CD4-positive, CD25-positive, alpha-beta regulatory T cell (primary cell): Measurements from ENCODE around the gene SLC2A4RG. TPM values are rescaled to one million over a fixed set of nuclear protein-coding genes. Genes with fewer than 3 reads are reported as not detected.
A peak's percentile ranks its signal among the peaks of the same experiment; 100 is the strongest.

Experiments used
- ATAC-seq, 2 donors: fragments of 150-1000 bp; cut with Tn5 transposase; one replicate each; pipeline ENCODE4 v1.10.0; 2021; ENCODE audit warnings: low read depth in 2 of 2, moderate number of reproducible peaks in 2 of 2, moderate library complexity in 1 of 2
- DNase-seq, 3 donors: peaks; one replicate each; pipeline versions ENCODE4 v3.0.0 to v3.0.0-alpha.2; 2012 to 2022; ENCODE audit warnings: mixed read lengths in 1 of 3
- H3K27ac ChIP-seq: one replicate; pipeline ENCODE4 v1.7.0; 2013; ENCODE audit warnings: mild to moderate bottlenecking, low read length; ENCODE audit not compliant: insufficient read depth, poor library complexity, severe bottlenecking
- H3K27me3 ChIP-seq: one replicate; pipeline ENCODE4 v1.7.0; 2013; ENCODE audit warnings: low read length; ENCODE audit not compliant: control insufficient read depth, insufficient read depth
- H3K36me3 ChIP-seq: one replicate; pipeline ENCODE4 v1.7.0; 2013; ENCODE audit warnings: mild to moderate bottlenecking, low read length, moderate library complexity; ENCODE audit not compliant: control insufficient read depth, insufficient read depth
- H3K4me1 ChIP-seq: 2 replicates; pipeline ENCODE4 v1.7.0; 2013; ENCODE audit warnings: mild to moderate bottlenecking, low read length; ENCODE audit not compliant: insufficient read depth, control insufficient read depth, poor library complexity, severe bottlenecking
- H3K4me3 ChIP-seq: one replicate; pipeline ENCODE4 v1.7.0; 2013; ENCODE audit warnings: low read depth, mild to moderate bottlenecking, low read length, moderate library complexity
- H3K9me3 ChIP-seq, 2 experiments: 1 replicate in 1 of 2; 2 replicates in 1 of 2; pipeline ENCODE4 v1.7.0; 2013; ENCODE audit warnings: low read length in 2 of 2, mild to moderate bottlenecking in 1 of 2, moderate library complexity in 1 of 2; ENCODE audit not compliant: control insufficient read depth in 2 of 2
- H3K27ac Mint-ChIP-seq, 3 donors: one replicate each; pipeline ENCODE4 v1.8.0; 2020 to 2022; ENCODE audit warnings: mild to moderate bottlenecking in 3 of 3, mixed read lengths in 3 of 3, moderate library complexity in 2 of 3
- H3K27me3 Mint-ChIP-seq: one replicate; pipeline ENCODE4 v1.8.0; 2022; ENCODE audit warnings: mild to moderate bottlenecking, mixed read lengths
- H3K36me3 Mint-ChIP-seq: one replicate; pipeline ENCODE4 v1.8.0; 2020; ENCODE audit warnings: mixed read lengths
- H3K4me1 Mint-ChIP-seq, 4 donors: one replicate each; pipeline ENCODE4 v1.8.0; 2020 to 2022; ENCODE audit warnings: mixed read lengths in 4 of 4, mild to moderate bottlenecking in 1 of 4
- H3K4me3 Mint-ChIP-seq, 4 donors: one replicate each; pipeline ENCODE4 v1.8.0; 2020 to 2022; ENCODE audit warnings: mild to moderate bottlenecking in 4 of 4, mixed read lengths in 4 of 4, moderate library complexity in 3 of 4
- H3K9me3 Mint-ChIP-seq, 7 donors: one replicate each; pipeline ENCODE4 v1.8.0; 2020 to 2022; ENCODE audit warnings: mixed read lengths in 7 of 7, mild to moderate bottlenecking in 3 of 7, moderate library complexity in 2 of 7
- polyA plus RNA-seq, 4 donors: library from polyadenylated mRNA; unstranded; fragments of 300-500 nt; fragmentation: Illumina TruSeq; gene quantifications; one replicate each; pipeline ENCODE4 v1.2.3, GENCODE V29; 2021
- total RNA-seq: library from RNA; stranded (reverse); gene quantifications from one replicate; pipeline ENCODE4 v1.2.3, GENCODE V29; 2022

Gene SLC2A4RG
- total and polyA plus RNA-seq, 5 donors from 2014 or later = 2.9 to 110 (median 4.8) TPM

DNA sequence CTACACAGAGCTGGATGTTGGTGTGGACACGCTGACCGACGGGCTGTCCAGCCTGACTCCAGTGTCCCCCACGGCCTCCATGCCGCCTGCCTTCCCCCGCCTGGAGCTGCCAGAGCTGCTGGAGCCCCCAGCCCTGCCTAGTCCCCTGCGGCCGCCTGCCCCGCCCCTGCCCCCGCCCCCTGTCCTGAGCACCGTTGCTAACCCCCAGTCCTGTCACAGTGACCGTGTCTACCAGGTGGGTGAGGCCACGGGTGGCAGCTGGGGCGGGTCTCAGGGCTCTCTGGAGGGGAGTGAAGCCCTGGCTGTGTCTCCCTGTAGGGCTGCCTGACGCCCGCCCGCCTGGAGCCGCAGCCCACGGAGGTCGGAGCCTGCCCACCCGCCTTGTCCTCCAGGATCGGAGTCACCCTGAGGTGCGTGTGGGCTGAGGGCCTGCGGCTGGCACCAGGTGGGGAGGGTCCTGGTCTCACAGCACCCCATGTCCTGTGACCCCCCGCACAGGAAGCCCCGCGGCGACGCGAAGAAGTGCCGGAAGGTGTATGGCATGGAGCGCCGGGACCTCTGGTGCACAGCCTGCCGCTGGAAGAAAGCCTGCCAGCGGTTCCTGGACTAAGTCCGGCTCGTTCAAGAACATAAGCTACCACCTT, 2.9 kb downstream of the SLC2A4RG start:
- peaks cover 31% of the 10 kb centered on the region for H3K4me1 ChIP-seq
- no peak overlapping the region for H3K27ac ChIP-seq
- Mint-ChIP-seq H3K4me3 (no peak overlapping the region), H3K9me3 (no peaks in the 10 kb centered on the region), H3K36me3 (no peaks in the 10 kb centered on the region), H3K27ac (no peak overlapping the region), H3K4me1 (peaks cover 0 to 4% (median 0%) of the 10 kb centered on the region in 4 donors), H3K27me3 (no peaks in the 10 kb centered on the region)
- no peaks in the 10 kb centered on the region for H3K27me3 ChIP-seq
- no peak overlapping the region for H3K4me3 ChIP-seq
- ATAC-seq (no peak), DNase-seq (no peak)
- no peaks in the 10 kb centered on the region for H3K36me3 ChIP-seq
- no peaks in the 10 kb centered on the region for H3K9me3 ChIP-seq

DNA sequence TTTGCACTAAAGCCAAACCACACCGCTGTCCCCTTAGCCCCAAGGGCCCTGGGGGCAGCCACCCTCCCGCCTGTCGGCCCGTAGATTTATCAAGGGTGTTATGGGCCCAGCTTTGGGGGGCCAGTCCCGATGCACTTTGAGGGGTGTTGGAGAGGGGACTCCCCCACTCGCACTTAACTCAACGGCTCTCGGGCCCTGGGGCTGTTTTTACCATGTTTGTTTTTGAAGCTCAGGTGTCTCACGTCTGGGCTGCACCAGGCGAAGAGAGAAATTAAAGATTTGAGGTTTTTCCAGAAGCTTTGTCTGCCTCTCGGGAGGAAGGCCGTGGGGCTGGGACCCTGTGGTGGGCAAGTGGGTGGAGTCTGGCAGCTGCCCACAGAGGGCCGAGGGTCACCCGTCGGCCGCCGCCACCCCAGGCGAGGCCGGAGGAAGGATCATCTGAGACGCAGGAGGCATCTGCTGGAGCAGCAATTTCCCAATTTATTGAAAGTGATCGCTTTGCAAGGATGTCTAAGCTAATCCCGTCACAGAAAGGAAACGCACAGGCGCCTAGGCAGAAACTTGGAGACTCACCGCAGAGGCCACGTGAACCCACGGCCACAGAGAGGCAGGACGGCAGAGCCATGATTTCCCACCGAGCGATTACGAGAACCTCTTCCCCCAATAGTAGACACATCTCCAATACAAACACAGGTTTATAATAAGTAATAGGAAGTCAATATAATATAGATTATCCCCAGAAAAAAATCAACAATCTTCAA, 3.8 kb downstream of the SLC2A4RG start:
- Histone ChIP-seq H3K27ac (no peak overlapping the region), H3K9me3 (no peaks in the 10 kb centered on the region), H3K36me3 (no peaks in the 10 kb centered on the region), H3K27me3 (no peaks in the 10 kb centered on the region), H3K4me1 (peaks cover 26% of the 10 kb centered on the region), H3K4me3 (no peak overlapping the region)
- Mint-ChIP-seq H3K27me3 (no peaks in the 10 kb centered on the region), H3K4me3 (peak overlapping the region; percentile 9 to 82 (median 60)), H3K9me3 (no peaks in the 10 kb centered on the region), H3K4me1 (peaks cover 0 to 6% (median 0%) of the 10 kb centered on the region in 4 donors), H3K36me3 (no peaks in the 10 kb centered on the region), H3K27ac (no peak overlapping the region)
- ATAC-seq (no peak), DNase-seq (no peak)

DNA sequence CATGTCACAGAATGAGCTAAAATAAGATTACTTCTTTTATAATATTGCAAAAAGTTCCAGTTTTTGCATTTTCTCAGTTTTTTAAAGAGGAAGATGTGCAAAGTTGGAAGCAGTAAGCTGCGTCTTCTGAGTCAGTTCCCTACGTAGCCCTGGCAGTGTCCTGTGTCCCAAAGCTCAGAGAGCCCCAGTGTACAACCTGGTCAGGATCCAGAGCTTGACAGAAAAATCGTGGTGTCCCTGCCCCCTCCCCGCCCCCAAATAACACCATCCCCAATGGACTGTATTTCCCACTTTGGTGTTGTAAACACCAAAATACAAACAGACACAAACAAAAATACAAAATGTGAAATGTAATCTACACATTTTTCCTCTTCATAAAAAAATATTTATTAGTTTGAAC, 4.6 kb downstream of the SLC2A4RG start:
- Histone ChIP-seq H3K36me3 (no peaks in the 10 kb centered on the region), H3K4me1 (peaks cover 19% of the 10 kb centered on the region), H3K4me3 (no peak overlapping the region), H3K27ac (no peak overlapping the region), H3K9me3 (no peaks in the 10 kb centered on the region), H3K27me3 (no peaks in the 10 kb centered on the region)
- no peaks in the 10 kb centered on the region for H3K27me3 Mint-ChIP-seq
- no peaks in the 10 kb centered on the region for H3K9me3 Mint-ChIP-seq
- H3K4me3 Mint-ChIP-seq = peak overlapping the region in 2 of 4 donors; percentile 73 to 82
- no peak for DNase-seq
- peaks cover 0 to 12% (median 0%) of the 10 kb centered on the region in 4 donors for H3K4me1 Mint-ChIP-seq
- no peak overlapping the region for H3K27ac Mint-ChIP-seq
- H3K36me3 Mint-ChIP-seq = no peaks in the 10 kb centered on the region
- no peak for ATAC-seq

DNA sequence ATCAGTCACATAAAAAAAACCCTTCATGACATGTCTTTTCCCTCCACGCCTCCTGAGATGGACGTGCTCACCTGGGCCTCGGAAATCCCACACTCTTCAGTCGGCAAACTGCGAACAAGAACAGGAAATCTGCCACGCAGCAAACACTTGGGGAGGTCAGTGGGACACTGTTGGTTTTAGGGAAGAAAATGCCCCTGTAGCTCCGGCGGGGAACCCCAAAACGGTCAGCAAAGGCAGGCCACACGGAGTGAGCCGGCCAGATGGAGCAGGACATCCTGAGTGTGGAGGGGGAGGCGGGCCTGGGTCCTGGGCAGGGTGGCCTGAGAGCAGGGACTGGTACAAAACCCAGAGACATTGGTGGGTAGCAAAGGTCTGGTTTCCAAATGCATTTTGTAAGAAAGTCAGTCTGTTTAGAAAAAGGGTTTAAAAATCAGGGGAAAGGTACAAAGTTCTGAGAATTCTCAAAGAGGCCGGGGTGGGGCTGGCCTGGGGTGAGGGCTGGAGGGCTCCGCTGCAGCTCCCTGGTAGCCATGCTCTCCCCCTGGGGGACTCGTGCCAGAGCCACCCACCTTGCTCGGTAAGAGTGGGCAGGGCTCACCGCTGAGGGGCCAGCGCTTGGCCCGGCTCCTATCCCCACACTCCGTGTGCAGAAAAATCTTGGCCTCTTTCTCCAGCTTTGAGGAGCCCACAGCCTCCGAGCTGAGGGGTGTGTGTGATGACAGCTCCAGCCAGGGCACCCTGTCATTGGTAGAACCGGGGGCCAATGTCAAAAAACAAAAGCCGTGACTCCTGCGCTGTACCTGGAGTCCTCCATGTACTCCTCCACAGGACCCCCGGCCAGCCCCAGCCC, 5.2 kb downstream of the SLC2A4RG start:
- DNase-seq = no peak
- Mint-ChIP-seq H3K36me3 (no peaks in the 10 kb centered on the region), H3K27ac (no peak overlapping the region), H3K9me3 (no peaks in the 10 kb centered on the region), H3K4me1 (peaks cover 0 to 15% (median 0%) of the 10 kb centered on the region in 4 donors), H3K27me3 (no peaks in the 10 kb centered on the region), H3K4me3 (peak overlapping the region in 1 of 4 donors; percentile 7)
- Histone ChIP-seq H3K9me3 (no peaks in the 10 kb centered on the region), H3K36me3 (no peaks in the 10 kb centered on the region), H3K4me3 (no peak overlapping the region), H3K27me3 (no peaks in the 10 kb centered on the region), H3K4me1 (peaks cover 21% of the 10 kb centered on the region), H3K27ac (no peak overlapping the region)
- no peak for ATAC-seq

DNA sequence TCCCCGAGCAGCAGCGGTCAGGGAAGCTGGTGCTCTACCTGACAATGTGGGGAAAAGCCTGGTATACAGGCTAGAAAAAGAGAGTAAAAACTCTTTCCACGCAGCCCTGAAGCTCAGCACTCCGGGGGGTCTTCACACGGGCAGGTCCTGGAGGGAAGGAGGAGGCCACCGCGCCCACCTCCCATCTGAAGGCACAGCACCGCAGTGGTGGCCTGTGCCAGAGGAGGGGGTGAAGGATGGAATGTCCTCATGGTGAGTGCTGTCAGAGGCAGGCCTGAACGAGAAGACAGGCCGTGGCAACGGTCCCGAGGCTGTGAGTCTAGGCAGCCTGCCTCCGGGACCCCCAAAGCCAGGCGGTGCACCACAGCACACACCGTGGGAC, 5.8 kb downstream of the SLC2A4RG start:
- Mint-ChIP-seq H3K27ac (no peak overlapping the region), H3K4me1 (peaks cover 0 to 18% (median 0%) of the 10 kb centered on the region in 4 donors), H3K27me3 (no peaks in the 10 kb centered on the region), H3K36me3 (no peaks in the 10 kb centered on the region), H3K4me3 (peak overlapping the region in 1 of 4 donors; percentile 79), H3K9me3 (no peaks in the 10 kb centered on the region)
- ATAC-seq = no peak
- DNase-seq = no peak
- Histone ChIP-seq H3K36me3 (no peaks in the 10 kb centered on the region), H3K4me1 (peaks cover 25% of the 10 kb centered on the region), H3K27me3 (no peaks in the 10 kb centered on the region), H3K4me3 (no peak overlapping the region), H3K9me3 (no peaks in the 10 kb centered on the region), H3K27ac (no peak overlapping the region)

DNA sequence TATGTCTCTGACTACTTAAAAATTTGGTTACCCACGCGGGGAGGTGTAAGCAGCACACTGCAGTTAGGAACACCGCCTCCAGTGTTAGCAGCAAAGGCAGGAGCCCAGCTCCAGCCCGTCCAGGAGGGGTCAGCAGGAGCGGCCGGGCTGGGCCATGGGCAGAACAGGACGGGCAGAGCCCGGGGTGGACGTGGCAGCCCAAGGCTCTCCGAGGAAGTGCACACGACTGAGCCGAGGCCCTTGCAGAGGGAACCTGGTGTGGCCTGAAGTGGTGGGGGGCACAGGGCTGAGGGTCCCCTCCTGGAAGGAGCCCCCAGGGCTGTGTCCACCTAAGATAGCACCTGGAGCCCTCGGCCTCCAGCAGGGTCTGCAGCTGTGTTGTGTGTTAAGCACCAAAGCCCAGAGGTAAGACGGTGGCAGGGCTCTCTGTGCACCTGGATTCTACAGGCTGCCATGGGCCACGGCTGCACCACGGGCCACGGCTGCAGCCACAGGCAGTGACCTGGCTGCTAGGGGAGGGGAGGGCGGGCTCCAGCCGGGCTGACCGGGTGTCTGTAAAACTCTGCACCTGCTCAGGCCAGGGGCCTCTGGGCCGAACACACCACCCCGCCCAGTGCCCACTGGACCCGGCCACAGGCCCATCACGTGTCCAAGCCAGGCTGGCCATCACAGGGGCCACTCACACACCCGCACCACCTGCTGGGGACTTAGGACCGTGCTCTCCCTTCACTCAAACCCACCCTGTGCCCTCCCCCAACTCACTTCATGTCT, 6.6 kb downstream of the SLC2A4RG start:
- Mint-ChIP-seq H3K9me3 (no peaks in the 10 kb centered on the region), H3K27ac (peak overlapping the region in 1 of 3 donors; percentile 44), H3K4me3 (peak overlapping the region in 1 of 4 donors; percentile 79), H3K36me3 (no peaks in the 10 kb centered on the region), H3K4me1 (peaks cover 0 to 25% (median 3%) of the 10 kb centered on the region in 4 donors), H3K27me3 (peaks cover 3% of the 10 kb centered on the region)
- no peak for ATAC-seq
- no peaks in the 10 kb centered on the region for H3K27me3 ChIP-seq
- no peaks in the 10 kb centered on the region for H3K36me3 ChIP-seq
- no peak overlapping the region for H3K27ac ChIP-seq
- no peak overlapping the region for H3K4me3 ChIP-seq
- no peaks in the 10 kb centered on the region for H3K9me3 ChIP-seq
- H3K4me1 ChIP-seq = peaks cover 25% of the 10 kb centered on the region
- DNase-seq = no peak

DNA sequence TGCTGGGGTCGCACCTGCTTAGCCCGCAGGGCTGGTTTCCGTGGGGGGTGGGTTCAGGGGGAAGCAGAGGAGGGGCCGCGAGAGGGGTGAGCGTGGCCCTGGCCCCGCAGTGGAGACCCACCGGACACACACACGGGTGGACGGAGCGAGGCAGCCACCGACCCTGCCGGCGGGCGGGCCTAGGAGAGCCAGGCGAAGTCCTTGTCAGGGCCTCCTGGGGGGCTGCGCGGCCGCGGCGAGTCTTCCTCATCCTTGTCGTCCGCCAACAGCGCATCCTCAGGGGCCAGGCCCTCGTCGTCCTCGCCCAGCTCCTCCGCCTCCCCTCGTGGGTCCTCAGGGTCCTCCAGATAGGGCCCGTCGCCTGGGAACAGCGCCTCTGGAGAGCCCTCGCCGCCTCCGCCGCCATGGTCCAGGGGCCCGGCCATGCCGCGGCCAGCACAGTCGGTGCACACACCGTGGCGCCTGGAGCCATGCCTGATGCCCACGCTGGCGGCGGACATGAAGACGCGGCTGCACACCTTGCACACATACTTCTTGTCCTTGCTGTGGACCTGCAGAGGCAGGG, 7.3 kb downstream of the SLC2A4RG start:
- ATAC-seq = no peak
- Histone ChIP-seq H3K4me1 (peaks cover 25% of the 10 kb centered on the region), H3K27ac (no peak overlapping the region), H3K4me3 (no peak overlapping the region), H3K36me3 (no peaks in the 10 kb centered on the region), H3K9me3 (no peaks in the 10 kb centered on the region), H3K27me3 (no peaks in the 10 kb centered on the region)
- no peak for DNase-seq
- Mint-ChIP-seq H3K36me3 (no peaks in the 10 kb centered on the region), H3K27ac (no peak overlapping the region), H3K4me3 (no peak overlapping the region), H3K9me3 (no peaks in the 10 kb centered on the region), H3K4me1 (peaks cover 0 to 28% (median 4%) of the 10 kb centered on the region in 4 donors), H3K27me3 (peaks cover 4% of the 10 kb centered on the region)
